ENCODE measurements around the gene FEM1A. TPM values are rescaled to one million over a fixed set of nuclear protein-coding genes. Genes with fewer than 3 reads are reported as not detected.

Gene FEM1A
- total RNA-seq, 1 donor from 2014 or later, result 46.5 TPM

- no peak for DNase-seq
- Histone ChIP-seq H3K36me3 (peaks cover 40% of the 10 kb centered on the region), H3K4me3 (peak overlapping the region; percentile 96), H3K9me3 (replicated peaks) (no peaks in the 10 kb centered on the region), H3K27ac (replicated peaks) (peak overlapping the region; percentile 46), H3K4me1 (peaks cover 58% of the 10 kb centered on the region), H3K27me3 (ENCODE audit: low read depth) (no peaks in the 10 kb centered on the region)
- intact Hi-C loops (cut with micrococcal nuclease), result no loop called here
- TF ChIP-seq CTCF (IDR thresholded peaks at IDR 0.05; ENCODE audit: borderline replicate concordance), result no peak
Measured at GRCh38 chr19:4794971-4795370, 3.4 kb downstream of the FEM1A start.

GRCh38 chr19:4795400-4795799, 3.9 kb downstream of the FEM1A start:
- TF ChIP-seq CTCF (IDR thresholded peaks at IDR 0.05; ENCODE audit: borderline replicate concordance), result no peak
- Histone ChIP-seq H3K9me3 (replicated peaks) (no peaks in the 10 kb centered on the region), H3K36me3 (peaks cover 40% of the 10 kb centered on the region), H3K27ac (replicated peaks) (peak overlapping the region; percentile 46), H3K4me1 (peaks cover 61% of the 10 kb centered on the region), H3K27me3 (ENCODE audit: low read depth) (no peaks in the 10 kb centered on the region), H3K4me3 (peak overlapping the region; percentile 96)
- intact Hi-C loops (cut with micrococcal nuclease), result no loop called here
- no peak for DNase-seq

GRCh38 chr19:4800591-4801081, 9.1 kb downstream of the FEM1A start:
- intact Hi-C loops (cut with micrococcal nuclease), result loop anchor here (5.0 kb wide), 1 partner anchor 68 kb away; no protein-coding TSS in a partner anchor
- Histone ChIP-seq H3K4me1 (peaks cover 51% of the 10 kb centered on the region), H3K9me3 (replicated peaks) (no peaks in the 10 kb centered on the region), H3K36me3 (peaks cover 12% of the 10 kb centered on the region), H3K27ac (replicated peaks) (peak overlapping the region; percentile 86), H3K4me3 (peak overlapping the region; percentile 3), H3K27me3 (ENCODE audit: low read depth) (no peaks in the 10 kb centered on the region)
- no peak for DNase-seq
- TF ChIP-seq CTCF (IDR thresholded peaks at IDR 0.05; ENCODE audit: borderline replicate concordance), result no peak

- no peak for DNase-seq
- H3K4me1 ChIP-seq, result peaks cover 46% of the 10 kb centered on the region
- H3K4me3 ChIP-seq, result peak overlapping the region; percentile 3
- H3K27me3 ChIP-seq (ENCODE audit: low read depth), result no peaks in the 10 kb centered on the region
- TF ChIP-seq CTCF (IDR thresholded peaks at IDR 0.05; ENCODE audit: borderline replicate concordance), result no peak
- intact Hi-C loops (cut with micrococcal nuclease), result loop anchor here (5.0 kb wide), 1 partner anchor 69 kb away; no protein-coding TSS in a partner anchor
- peak overlapping the region; percentile 86 for H3K27ac ChIP-seq (replicated peaks)
- no peaks in the 10 kb centered on the region for H3K9me3 ChIP-seq (replicated peaks)
- H3K36me3 ChIP-seq, result peaks cover 7% of the 10 kb centered on the region
Measured at GRCh38 chr19:4801085-4801619, 9.6 kb downstream of the FEM1A start.

GRCh38 chr19:4802711-4803110, 11.2 kb downstream of the FEM1A start:
- H3K27ac ChIP-seq (replicated peaks), result peak overlapping the region; percentile 86
- intact Hi-C loops (cut with micrococcal nuclease), result loop anchor here (5.0 kb wide), 1 partner anchor 70 kb away; no protein-coding TSS in a partner anchor
- no peak for TF ChIP-seq CTCF (IDR thresholded peaks at IDR 0.05; ENCODE audit: borderline replicate concordance)
- peak overlapping the region; percentile 38 for H3K4me3 ChIP-seq
- peak; percentile 70 for DNase-seq
- no peaks in the 10 kb centered on the region for H3K9me3 ChIP-seq (replicated peaks)
- no peaks in the 10 kb centered on the region for H3K36me3 ChIP-seq
- no peaks in the 10 kb centered on the region for H3K27me3 ChIP-seq (ENCODE audit: low read depth)
- H3K4me1 ChIP-seq, result peaks cover 38% of the 10 kb centered on the region

Measured in left ventricle myocardium inferior (tissue), 1 donor.